NCI-H2196 treated with DMSO at 0.1 percent for 48 hours (cell line): ENCODE results near the gene CAPN10.
A peak's percentile ranks its signal among the peaks of the same experiment; 100 is the strongest.

Source experiments
- DNase-seq: peaks from one replicate; lab custom pipeline; 2025; ENCODE audit not compliant: unreplicated experiment; lab: John Stamatoyannopoulos, UW

The CAPN10 gene

GRCh38 chr2:240573516-240574385 lies 12.8 kb upstream of the CAPN10 start:
- no peak for DNase-seq

DNA sequence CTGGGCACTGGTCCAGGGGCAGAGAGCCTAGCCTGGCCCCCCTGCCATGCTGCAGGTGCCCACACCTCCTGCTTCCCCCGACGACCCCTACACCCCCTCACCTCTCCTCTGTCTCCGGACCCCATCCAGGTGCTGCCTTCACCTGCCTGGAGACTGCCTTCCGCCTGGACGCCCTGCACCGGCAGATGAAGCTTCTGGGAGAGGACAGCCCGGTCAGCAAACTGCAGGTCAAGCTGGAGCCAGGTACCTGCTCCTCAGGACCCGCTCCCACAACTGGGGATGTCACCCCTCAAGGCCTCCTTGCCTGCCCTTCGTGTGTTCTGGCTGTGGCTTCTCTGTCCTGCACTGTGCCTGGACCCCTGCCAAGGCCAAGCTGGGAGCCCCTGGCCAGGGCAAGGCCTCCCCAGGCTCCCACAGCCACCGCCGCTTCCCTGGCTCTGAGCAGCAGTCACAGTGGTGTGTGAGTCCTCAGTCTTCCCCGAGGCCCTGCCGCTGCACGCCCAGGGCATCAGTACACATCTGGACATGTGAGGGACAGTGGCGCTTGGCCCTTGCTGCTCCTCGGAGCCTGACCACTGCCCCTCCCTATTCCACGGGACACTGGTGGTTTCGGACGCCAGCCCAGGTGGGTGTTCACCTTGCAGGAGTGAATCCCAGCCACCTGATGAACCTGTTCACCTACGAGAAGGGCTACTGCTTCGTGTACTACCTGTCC lies 12.0 kb upstream of the CAPN10 start:
- no peak for DNase-seq

- no peak for DNase-seq
These were observed 11.2 kb upstream of the CAPN10 start for GRCh38 chr2:240575101-240575965.

DNA sequence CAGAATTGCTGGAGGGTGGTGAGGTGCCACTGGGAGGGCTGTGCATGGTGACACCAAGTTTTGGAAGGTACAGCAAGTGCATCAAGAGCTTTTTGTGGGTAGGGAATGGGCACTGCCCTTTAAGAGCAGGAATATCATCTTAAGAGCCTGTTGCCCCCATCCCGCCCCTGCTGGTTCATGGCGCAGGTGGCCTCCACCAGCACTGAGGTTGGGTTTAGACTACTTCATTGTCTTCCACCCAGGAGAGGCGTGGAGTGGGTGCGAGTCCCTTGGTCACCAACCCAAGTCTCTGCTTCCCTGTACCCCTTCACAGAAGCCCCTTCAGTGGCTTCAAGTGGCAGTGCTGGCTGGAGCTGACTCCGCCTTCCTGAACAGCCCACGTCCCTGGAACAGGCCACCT lies 10.5 kb upstream of the CAPN10 start:
- DNase-seq, result no peak

- no peak for DNase-seq
These were observed 9.9 kb upstream of the CAPN10 start for GRCh38 chr2:240576436-240577205.

DNA sequence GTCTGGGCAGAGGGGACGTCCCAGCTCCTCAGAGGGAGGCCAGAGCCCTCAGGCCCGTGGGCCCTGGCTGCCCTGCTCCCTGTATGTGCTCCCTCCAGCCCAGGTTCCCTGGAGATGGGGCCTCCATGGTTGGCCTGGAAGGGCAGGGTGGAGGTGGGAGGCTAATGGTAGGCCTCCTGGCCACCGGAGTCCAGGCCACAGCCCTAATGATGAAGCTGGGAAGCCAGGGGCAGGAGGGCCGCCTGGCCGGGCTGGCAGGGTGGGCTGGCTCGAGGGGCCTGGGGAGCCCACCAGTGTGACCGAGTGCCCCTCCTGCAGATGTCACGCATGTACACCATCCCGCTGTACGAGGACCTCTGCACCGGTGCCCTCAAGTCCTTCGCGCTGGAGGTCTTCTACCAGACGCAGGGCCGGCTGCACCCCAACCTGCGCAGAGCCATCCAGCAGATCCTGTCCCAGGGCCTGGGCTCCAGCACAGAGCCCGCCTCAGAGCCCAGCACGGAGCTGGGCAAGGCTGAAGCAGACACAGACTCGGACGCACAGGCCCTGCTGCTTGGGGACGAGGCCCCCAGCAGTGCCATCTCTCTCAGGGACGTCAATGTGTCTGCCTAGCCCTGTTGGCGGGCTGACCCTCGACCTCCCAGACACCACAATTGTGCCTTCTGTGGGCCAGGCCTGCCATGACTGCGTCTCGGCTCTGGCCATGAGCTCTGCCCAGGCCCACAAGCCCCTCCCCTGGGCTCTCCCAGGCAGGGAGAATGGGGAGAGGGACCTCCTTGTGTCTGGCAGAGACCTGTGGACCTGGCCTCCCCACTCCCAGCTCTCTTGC lies 9.0 kb upstream of the CAPN10 start:
- DNase-seq, result no peak

DNA sequence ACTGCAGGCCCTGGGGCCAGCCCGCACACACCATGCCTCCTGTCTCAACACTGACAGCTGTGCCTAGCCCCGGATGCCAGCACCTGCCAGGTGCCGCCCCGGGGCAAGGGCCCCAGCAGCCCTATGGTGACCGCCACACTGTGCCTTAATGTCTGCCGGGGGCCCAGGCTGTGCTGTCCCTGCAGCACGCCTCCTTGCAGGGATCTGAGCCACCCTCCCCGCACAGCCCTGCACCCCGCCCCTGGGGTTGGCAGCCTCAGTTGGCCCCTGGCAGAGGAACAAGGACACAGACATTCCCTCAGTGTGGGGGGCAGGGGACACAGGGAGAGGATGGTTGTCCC lies 8.5 kb upstream of the CAPN10 start:
- DNase-seq, result no peak

GRCh38 chr2:240578488-240578887 lies 8.0 kb upstream of the CAPN10 start:
- DNase-seq, result no peak

GRCh38 chr2:240579071-240579762 lies 7.3 kb upstream of the CAPN10 start:
- no peak for DNase-seq

DNA sequence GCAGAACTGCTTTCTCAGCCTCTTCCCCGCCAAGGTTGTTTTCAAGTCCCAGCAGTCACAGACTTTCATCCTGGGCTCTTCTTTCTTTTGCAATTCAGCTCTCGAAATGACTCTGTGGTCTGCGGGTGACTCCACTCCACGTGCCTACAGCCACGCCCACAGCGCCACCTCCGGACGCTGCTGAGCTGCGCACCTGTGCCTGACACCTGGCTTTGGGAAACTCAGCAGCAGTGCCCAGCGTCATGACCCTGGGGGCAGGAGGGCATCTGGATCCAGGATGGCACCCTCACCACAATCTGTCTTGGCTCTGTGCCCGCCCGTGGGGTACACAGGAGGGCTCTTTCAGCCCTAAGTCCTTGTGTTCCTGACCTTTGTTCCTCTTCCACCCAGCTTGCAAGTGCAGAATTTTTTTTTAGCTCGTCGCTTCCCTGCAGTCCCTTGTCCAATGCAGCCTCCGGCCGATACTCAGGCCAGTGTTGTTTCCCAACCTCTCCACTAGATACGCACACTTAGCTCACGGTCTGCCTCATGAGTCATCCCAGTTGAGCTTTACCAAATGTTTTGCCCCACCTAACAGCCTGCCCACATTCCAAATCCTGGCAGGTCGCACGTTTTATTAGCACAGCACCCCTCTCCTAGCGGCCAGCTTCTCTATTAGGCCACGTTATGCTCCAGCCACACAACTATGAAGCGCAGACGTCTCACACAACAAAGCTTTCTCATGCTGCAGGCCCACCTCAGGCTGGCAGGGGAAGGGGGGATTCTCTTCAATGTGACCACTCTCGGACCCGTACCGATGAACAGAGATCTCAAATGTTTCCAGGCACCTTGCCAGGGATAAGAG lies 6.5 kb upstream of the CAPN10 start:
- DNase-seq, result peak; percentile 47

GRCh38 chr2:240581811-240582210 lies 4.7 kb upstream of the CAPN10 start:
- DNase-seq, result no peak

- DNase-seq, result no peak
These were observed 3.8 kb upstream of the CAPN10 start for GRCh38 chr2:240582781-240583180.

DNA sequence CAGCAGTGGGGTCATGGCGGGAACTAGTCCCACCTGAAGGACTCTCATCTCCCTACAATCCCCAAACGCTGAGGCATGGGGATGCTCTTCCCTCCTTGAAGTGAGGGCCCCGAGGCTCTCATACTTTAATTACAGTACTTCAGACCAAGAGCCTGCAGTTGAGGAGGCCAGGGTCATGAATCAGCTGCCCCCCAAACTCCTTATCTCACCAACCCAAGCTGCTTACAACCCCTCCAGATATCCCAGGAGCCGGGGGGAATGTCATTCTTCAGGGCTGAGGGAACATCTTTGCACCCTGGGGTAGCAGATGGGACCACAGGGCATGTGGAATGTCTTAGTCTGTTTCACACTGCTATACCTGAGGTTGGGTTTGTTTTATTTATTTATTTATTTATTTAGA lies 2.8 kb upstream of the CAPN10 start:
- no peak for DNase-seq

DNA sequence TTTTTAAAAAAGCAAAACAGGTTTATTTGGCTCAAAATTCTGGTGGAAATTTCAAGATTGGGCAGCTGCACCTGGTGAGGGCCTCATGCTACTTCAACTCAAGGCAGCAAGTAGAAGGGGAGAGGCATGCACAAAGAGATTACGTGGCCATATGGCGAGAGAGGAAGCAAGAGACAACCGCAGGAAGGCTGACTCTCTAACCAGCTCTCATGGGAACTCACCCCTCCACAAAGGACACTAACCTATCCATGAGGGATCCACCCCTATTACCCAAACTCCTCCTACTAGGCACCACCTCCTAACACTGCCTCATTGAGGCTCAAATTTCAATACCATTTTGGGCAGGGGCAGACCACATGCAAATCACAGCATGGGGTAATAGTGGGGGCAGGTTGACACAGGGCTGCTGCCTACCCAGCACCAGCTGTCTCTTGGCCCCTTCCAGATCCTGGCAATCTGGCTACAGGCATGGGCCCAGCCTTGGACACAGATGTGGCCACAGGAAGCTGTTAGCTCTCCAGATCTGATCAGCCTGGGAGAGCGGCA lies 2.0 kb upstream of the CAPN10 start:
- DNase-seq, result peak; percentile 52

DNA sequence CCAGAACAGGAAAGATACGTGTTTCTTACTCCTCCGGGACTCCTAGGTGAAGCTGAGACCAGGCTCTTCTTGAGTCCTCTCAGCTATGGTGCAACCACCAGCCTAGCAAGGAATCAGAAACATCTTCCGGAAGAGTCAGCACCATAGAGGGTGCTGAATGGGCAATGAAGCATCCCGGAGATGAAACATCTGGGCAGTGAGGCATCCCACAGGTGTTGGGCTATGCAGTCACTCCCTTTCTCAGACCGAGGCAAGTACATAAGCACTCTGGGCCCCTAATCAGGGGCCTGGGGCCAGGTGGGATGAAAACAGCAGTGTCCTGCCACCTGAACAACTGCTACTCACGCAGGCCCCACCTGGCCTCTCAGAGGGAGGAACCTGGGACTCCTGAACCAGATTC lies 1.4 kb upstream of the CAPN10 start:
- DNase-seq, result no peak

DNA sequence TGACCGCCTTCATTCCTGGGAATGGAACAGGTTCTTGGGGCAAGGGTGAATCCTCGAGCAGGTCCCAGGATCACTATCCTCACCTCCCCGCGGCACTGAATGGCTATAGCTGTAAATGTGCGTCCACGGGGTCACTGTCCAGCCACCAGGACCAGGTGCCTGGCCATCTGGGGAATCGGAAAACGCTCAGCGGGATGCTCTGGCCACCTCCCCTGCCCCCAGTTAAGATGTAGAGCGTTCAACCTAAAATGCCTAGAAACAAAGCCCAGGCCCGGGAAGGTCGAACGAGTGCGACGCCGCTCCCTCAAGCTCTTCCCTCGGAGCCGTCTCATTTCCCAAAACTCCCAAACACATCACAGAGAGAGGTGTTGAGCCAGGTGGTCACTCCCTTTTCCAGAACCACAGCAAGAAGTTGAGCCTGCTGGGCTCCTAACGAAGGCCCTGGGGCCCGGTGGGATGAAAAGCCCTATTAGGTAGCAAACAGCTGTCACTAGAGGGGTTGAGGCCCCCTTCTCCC lies 795 bp upstream of the CAPN10 start:
- no peak for DNase-seq

DNA sequence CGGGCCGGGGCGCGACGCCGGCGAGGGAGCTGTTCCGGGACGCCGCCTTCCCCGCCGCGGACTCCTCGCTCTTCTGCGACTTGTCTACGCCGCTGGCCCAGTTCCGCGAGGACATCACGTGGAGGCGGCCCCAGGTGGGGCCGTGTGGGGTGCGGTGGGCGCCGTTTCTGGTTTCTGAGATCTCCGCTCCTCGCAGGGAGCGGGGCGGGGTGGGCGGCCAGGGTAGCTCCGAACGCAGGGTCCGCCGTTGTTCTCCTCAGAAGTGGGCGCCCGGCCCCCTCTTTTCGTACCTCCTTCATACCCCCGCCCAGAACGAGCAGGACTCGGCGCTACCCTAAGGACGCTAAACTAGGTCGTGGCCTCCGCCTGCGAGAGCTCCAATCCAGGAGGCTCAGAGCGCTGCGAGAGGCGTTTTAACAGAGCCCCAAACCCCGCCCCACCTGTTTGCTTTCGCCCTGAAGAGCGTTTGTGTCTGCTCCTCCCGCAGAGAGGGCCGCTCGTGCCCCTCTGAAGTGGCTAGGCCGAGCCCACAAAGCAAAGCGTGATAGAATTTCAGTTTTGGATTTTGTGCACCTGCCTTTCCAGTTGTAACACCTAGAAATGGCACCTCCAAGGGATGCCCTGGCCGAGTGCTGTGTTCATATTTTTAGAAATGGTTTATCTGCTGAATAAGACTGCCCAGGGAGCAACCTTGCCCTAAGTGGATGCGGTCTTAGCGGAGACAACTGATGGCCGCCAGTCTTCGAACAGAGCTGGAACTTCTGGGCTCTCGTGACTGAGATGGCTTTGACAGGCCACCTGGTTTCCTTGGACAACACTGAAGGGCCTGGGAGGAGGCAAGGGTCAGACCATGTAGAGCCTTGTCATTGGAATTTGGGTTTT lies 626 bp downstream of the CAPN10 start:
- DNase-seq, result peak; percentile 21
